Type B pancreatic cell (in vitro differentiated cells): ENCODE data around the gene FAM83G. TPM values are rescaled to one million over a fixed set of nuclear protein-coding genes. Genes with fewer than 3 reads are reported as not detected.

Experiments
- DNase-seq: peaks from one replicate; pipeline ENCODE4 v3.0.0; 2021; ENCODE audit warnings: mixed read lengths; ENCODE audit not compliant: unreplicated experiment; ENCODE audit errors: extremely low spot score
- H3K27ac Mint-ChIP-seq: 2 replicates; pipeline ENCODE4 v1.8.0; 2021; ENCODE audit warnings: mild to moderate bottlenecking, mixed read lengths
- H3K27me3 Mint-ChIP-seq: 2 replicates; pipeline ENCODE4 v1.8.0; 2021; ENCODE audit warnings: mixed read lengths
- H3K36me3 Mint-ChIP-seq: 2 replicates; pipeline ENCODE4 v1.8.0; 2021; ENCODE audit warnings: mixed read lengths
- H3K4me1 Mint-ChIP-seq: one replicate; pipeline ENCODE4 v1.8.0; 2021; ENCODE audit warnings: mixed read lengths; ENCODE audit not compliant: unreplicated experiment
- H3K4me3 Mint-ChIP-seq: 2 replicates; pipeline ENCODE4 v1.8.0; 2021; ENCODE audit warnings: mild to moderate bottlenecking, mixed read lengths
- H3K9me3 Mint-ChIP-seq: 2 replicates; pipeline ENCODE4 v1.8.0; 2021; ENCODE audit warnings: mixed read lengths
- total RNA-seq: library from RNA; stranded (reverse); gene quantifications from 2 replicates; pipeline ENCODE4 v1.2.1, GENCODE V29; 2021; ENCODE audit warnings: low replicate concordance
- TF ChIP-seq, protein P1 (sequence below): fragments of 200-600 bp; sonication (generic); conservative IDR thresholded peaks from 2 replicates; pipeline ENCODE4 v1.5.0; 2021; ENCODE audit warnings: antibody characterized with exemption, mild to moderate bottlenecking

FAM83G gene
- total RNA-seq, 1 donor from 2014 or later = 8.3 TPM

DNA sequence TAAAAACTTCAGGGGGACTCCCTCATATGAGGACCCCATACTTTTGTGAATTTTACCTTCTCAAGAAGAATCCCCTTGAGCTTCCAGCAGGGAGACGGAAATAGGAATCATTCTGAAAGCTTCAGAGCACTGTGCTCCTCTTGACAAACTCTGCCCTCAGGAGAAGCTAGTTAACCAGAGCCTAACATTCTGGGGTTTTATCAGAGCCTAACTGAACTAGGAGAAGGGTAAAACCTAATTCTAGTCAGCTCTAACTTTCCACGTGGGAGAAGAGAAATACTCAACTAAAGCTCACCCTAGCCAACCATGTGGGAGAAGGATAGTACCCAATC, 65.9 kb downstream of the FAM83G start:
- Mint-ChIP-seq H3K4me1 (peaks cover 5% of the 10 kb centered on the region), H3K9me3 (no peaks in the 10 kb centered on the region), H3K4me3 (no peak overlapping the region), H3K36me3 (no peaks in the 10 kb centered on the region), H3K27ac (no peak overlapping the region), H3K27me3 (peaks cover 4% of the 10 kb centered on the region)
- TF ChIP-seq, protein P1, sequence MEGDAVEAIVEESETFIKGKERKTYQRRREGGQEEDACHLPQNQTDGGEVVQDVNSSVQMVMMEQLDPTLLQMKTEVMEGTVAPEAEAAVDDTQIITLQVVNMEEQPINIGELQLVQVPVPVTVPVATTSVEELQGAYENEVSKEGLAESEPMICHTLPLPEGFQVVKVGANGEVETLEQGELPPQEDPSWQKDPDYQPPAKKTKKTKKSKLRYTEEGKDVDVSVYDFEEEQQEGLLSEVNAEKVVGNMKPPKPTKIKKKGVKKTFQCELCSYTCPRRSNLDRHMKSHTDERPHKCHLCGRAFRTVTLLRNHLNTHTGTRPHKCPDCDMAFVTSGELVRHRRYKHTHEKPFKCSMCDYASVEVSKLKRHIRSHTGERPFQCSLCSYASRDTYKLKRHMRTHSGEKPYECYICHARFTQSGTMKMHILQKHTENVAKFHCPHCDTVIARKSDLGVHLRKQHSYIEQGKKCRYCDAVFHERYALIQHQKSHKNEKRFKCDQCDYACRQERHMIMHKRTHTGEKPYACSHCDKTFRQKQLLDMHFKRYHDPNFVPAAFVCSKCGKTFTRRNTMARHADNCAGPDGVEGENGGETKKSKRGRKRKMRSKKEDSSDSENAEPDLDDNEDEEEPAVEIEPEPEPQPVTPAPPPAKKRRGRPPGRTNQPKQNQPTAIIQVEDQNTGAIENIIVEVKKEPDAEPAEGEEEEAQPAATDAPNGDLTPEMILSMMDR = no peak
- no peak for DNase-seq

DNA sequence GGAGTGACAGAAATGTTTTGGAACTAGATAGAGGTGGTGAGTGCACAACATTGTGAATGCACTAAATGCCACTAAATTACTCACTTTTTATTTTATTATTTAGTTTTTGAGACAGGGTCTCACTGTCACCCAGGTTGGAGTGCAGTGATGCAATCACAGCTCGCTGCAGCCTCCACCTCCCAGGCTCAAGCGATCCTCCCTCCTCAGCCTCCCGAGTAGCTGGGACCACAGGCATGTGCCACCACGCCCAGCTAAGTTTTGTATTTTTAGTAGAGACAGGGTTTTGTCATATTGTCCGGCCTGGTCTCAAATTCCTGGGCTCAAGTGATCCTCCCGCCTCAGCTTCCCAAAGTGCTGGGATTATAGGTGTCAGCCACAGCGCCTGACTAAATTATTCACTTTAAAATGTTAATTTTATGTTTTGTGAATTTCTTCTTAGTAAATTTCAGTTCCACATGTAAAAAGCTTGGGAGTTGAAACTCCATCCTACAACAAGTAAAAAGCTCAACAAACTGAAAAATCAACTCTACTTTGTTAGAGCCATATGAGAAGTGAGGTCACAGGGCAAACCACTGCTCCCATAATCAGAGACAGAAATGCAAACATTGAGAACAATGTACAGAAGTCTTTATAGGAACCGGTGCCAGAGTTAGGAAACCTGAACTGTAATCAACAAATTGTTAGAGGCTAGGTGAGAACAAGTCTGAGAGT, 66.4 kb downstream of the FAM83G start:
- no peak for DNase-seq
- H3K27me3 Mint-ChIP-seq = peaks cover 4% of the 10 kb centered on the region
- peaks cover 5% of the 10 kb centered on the region for H3K4me1 Mint-ChIP-seq
- no peaks in the 10 kb centered on the region for H3K36me3 Mint-ChIP-seq
- TF ChIP-seq, protein P1 = no peak
- H3K4me3 Mint-ChIP-seq = no peak overlapping the region
- H3K9me3 Mint-ChIP-seq = no peaks in the 10 kb centered on the region
- no peak overlapping the region for H3K27ac Mint-ChIP-seq

DNA sequence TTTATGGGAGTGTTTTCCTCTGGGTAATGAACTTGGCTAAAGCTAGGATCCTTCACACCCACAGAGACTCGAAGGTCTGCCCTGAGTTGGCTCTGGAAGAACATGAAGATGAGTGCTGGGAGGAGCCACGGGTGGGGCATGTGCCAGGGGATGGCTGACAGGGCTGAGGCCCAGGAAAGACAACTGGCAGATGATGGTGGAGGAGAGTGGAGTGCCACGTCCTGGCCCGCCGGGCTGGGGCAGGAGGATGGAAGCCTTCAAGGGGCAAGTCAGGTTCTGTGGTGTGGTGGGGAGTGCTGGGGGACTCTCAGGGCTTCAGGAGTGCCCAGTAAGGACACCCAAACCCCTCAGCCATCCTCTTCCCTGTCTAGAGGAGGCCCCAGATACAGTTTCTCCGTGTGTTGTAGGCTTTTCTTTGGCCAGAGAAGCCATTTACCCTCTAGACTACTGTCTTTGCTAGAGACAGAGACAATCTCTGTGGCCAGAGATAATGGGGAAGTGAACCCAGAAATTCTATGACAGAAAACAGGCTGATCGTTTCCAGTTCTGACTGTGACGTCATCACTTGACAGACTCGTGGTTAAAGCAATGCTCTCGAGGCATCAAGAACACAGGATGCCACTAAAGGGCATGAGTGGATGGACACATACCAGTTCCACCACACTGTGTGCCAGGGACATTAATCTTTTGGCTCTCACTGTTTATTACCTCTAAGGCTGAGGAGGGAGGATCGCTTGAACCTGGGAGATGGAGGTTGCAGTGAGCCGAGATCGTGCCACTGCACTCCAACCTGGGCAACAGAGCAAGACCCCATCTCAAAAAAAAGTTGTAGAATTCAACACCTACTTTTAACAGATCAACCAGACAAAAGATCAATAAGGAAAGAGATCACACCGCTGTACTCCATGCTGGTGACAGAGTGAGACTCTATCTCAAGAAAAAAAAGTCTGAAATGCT, 71.2 kb downstream of the FAM83G start:
- H3K36me3 Mint-ChIP-seq = peaks cover 21% of the 10 kb centered on the region
- H3K4me3 Mint-ChIP-seq = no peak overlapping the region
- no peak for DNase-seq
- H3K27me3 Mint-ChIP-seq = no peaks in the 10 kb centered on the region
- H3K9me3 Mint-ChIP-seq = no peaks in the 10 kb centered on the region
- TF ChIP-seq, protein P1 = no peak
- peaks cover 2% of the 10 kb centered on the region for H3K4me1 Mint-ChIP-seq
- H3K27ac Mint-ChIP-seq = no peak overlapping the region

DNA sequence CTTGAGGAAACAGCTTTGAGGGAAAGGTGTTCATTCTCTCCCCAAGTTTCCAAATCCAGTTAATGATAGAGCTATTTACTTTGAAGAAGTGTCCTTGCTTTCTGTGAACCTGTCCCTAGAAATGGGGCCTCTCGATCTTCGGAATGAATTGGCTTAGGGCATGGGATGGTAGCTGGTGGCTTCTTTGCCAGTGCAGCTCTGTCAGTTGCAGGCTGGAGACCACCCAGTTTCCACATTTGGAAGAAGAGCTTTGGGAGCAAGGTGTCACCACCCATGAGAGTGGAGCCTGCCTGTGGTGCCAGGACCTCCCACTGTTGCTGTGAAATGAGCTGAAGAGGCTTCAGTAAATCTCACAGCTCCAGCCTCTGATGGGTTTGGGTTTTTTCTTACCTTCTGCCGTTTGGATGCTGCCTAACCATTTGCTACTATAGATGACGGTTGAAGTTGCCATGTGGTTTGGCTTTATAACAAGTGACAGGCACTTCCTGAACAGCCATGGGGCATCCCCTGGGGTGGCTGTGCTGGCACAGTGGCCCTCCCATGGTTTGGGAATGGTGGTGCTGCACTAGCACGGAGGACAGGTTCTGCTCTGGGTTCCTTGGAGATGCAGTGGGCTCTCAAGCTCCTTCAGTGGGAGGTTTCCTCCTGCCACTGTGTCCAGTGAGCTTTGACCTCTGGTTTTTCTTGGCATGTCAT, 72.1 kb downstream of the FAM83G start:
- no peak overlapping the region for H3K27ac Mint-ChIP-seq
- H3K9me3 Mint-ChIP-seq = no peaks in the 10 kb centered on the region
- no peak overlapping the region for H3K4me3 Mint-ChIP-seq
- no peaks in the 10 kb centered on the region for H3K27me3 Mint-ChIP-seq
- peaks cover 24% of the 10 kb centered on the region for H3K36me3 Mint-ChIP-seq
- no peak for DNase-seq
- no peaks in the 10 kb centered on the region for H3K4me1 Mint-ChIP-seq
- TF ChIP-seq, protein P1 = no peak

DNA sequence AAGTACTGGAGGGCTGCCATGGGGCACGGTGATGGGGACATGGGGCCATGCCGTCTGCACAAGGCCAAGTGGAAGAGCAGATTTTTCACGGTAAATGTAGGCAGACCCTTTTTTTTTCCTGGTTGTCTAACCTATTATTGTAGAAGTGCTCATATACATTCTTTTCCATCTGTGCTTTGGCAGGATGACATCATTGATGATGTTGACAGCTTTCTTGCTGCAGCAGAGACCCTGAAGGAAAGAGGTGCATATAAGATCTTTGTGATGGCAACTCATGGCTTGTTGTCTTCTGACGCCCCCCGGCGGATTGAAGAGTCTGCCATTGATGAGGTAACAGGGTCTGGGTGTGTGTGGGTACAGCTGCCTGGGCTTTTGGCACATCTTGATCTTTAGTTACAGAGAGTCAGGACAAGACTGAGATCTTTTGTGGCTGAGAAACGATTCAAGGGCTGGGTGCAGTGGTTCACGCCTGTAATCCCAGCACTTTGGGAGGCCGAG, 75.9 kb downstream of the FAM83G start:
- Mint-ChIP-seq H3K4me3 (no peak overlapping the region), H3K36me3 (peaks cover 29% of the 10 kb centered on the region), H3K4me1 (no peaks in the 10 kb centered on the region), H3K9me3 (no peaks in the 10 kb centered on the region), H3K27ac (no peak overlapping the region), H3K27me3 (no peaks in the 10 kb centered on the region)
- TF ChIP-seq, protein P1 = no peak
- DNase-seq = no peak
